T-cell (primary cell): Measurements from ENCODE around the gene CDRT4. TPM values are rescaled to one million over a fixed set of nuclear protein-coding genes. Genes with fewer than 3 reads are reported as not detected.

Source experiments
- ATAC-seq, 4 experiments: fragments of 200-7000 bp in 3 of 4; fragments of 150-1000 bp in 1 of 4; cut with Tn5 transposase; replicated peaks in 1 of 4; 1 replicate in 3 of 4; 2 replicates in 1 of 4; pipeline ENCODE4 v1.10.0; 2021; ENCODE audit warnings: moderate library complexity in 3 of 4, mild to moderate bottlenecking in 2 of 4, moderate number of reproducible peaks in 1 of 4
- CTCF ChIA-PET, 2 donors: fragments of 300-600 bp; sonication (Branson Sonifier 250); formaldehyde crosslinking; loops; one replicate each; lab custom pipeline; 2022; ENCODE audit warnings: antibody characterized with exemption in 2 of 2; lab: Charles Lee
- POLR2A ChIA-PET, 2 donors: fragments of 300-600 bp; sonication (Branson Sonifier 250); formaldehyde crosslinking; loops; one replicate each; lab custom pipeline; 2022; ENCODE audit warnings: antibody characterized with exemption in 2 of 2; lab: Charles Lee
- DNase-seq, 35 experiments: peaks; one replicate each; pipeline versions ENCODE4 v3.0.0 to v3.0.0-alpha.2; 2013 to 2023
- H3K27ac ChIP-seq: one replicate; pipeline ENCODE4 v1.5.1; 2013; ENCODE audit warnings: low read length
- H3K27me3 ChIP-seq, 2 experiments: replicated peaks in 1 of 2; 1 replicate in 1 of 2; 2 replicates in 1 of 2; pipeline versions ENCODE4 v1.6.1 to v1.7.0; 2013; ENCODE audit warnings: low read length in 1 of 2, mixed read lengths in 1 of 2; ENCODE audit not compliant: control insufficient read depth in 2 of 2, insufficient read depth in 2 of 2; ENCODE audit errors: extremely low read depth in 1 of 2
- H3K36me3 ChIP-seq, 2 donors: 1 replicate in 1 of 2; 2 replicates in 1 of 2; pipeline versions ENCODE4 v1.6.1 to v1.7.0; 2013; ENCODE audit warnings: low read length in 1 of 2; ENCODE audit not compliant: control insufficient read depth in 2 of 2, insufficient read depth in 1 of 2; ENCODE audit errors: extremely low read depth in 1 of 2
- H3K4me1 ChIP-seq, 2 experiments: 1 replicate in 1 of 2; 2 replicates in 1 of 2; pipeline versions ENCODE4 v1.6.1 to v1.7.0; 2013; ENCODE audit warnings: low read length in 2 of 2, mixed read lengths in 1 of 2; ENCODE audit not compliant: insufficient read depth in 2 of 2, control insufficient read depth in 1 of 2; ENCODE audit errors: extremely low read depth in 1 of 2
- H3K4me3 ChIP-seq, 2 donors: 1 replicate in 1 of 2; 2 replicates in 1 of 2; pipeline versions ENCODE4 v1.5.1 to v1.7.0; 2013; ENCODE audit warnings: mild to moderate bottlenecking in 2 of 2, low read length in 1 of 2, moderate library complexity in 1 of 2; ENCODE audit not compliant: control insufficient read depth in 1 of 2; ENCODE audit errors: extremely low read depth in 1 of 2
- H3K9me3 ChIP-seq: 2 replicates; pipeline ENCODE4 v1.7.0; 2013
- H3K27ac Mint-ChIP-seq, 2 donors: one replicate each; pipeline ENCODE4 v1.8.0; 2020 to 2021; ENCODE audit warnings: mild to moderate bottlenecking in 2 of 2, mixed read lengths in 2 of 2
- H3K27me3 Mint-ChIP-seq, 2 donors: one replicate each; pipeline ENCODE4 v1.8.0; 2021 to 2022; ENCODE audit warnings: mixed read lengths in 2 of 2
- H3K36me3 Mint-ChIP-seq: one replicate; pipeline ENCODE4 v1.8.0; 2021; ENCODE audit warnings: mixed read lengths
- H3K4me1 Mint-ChIP-seq, 3 donors: one replicate each; pipeline ENCODE4 v1.8.0; 2020 to 2022; ENCODE audit warnings: mixed read lengths in 3 of 3, mild to moderate bottlenecking in 1 of 3
- H3K4me3 Mint-ChIP-seq, 3 donors: one replicate each; pipeline ENCODE4 v1.8.0; 2020 to 2022; ENCODE audit warnings: mild to moderate bottlenecking in 3 of 3, mixed read lengths in 3 of 3, moderate library complexity in 3 of 3
- H3K9me3 Mint-ChIP-seq, 3 donors: one replicate each; pipeline ENCODE4 v1.8.0; 2020 to 2022; ENCODE audit warnings: mixed read lengths in 3 of 3
- WGBS: methylation state at CpG from one replicate; pipeline ENCODE4 v1.1.5; 2013; ENCODE audit warnings: missing lambda C conversion rate; ENCODE audit not compliant: insufficient coverage; 5-methylcytosine and 5-hydroxymethylcytosine counted together
- total RNA-seq, 35 experiments: library from RNA in 6 of 35; stranded (reverse) in 6 of 35; fragments of 120-200 nt in 1 of 35; gene quantifications; one replicate each; pipeline versions ENCODE4 v1.2.1 to v1.2.4 and lab custom pipeline; 2013 to 2026

The CDRT4 gene
- total RNA-seq, 5 donors from 2014 or later (not counting 1 experiment from before 2014, with no cell fraction given), result 4.7 to 10.0 (median 9.0) TPM

- no peak overlapping the region for H3K27ac ChIP-seq
- H3K27me3 Mint-ChIP-seq, result no peaks in the 10 kb centered on the region
- DNase-seq (no peak), ATAC-seq (no peak)
- H3K4me3 Mint-ChIP-seq, result no peak overlapping the region
- H3K9me3 Mint-ChIP-seq, result peaks cover 0 to 10% (median 0%) of the 10 kb centered on the region in 3 donors
- ChIA-PET POLR2A (no interaction called here), CTCF (no interaction called here)
- H3K36me3 Mint-ChIP-seq, result peaks cover 52% of the 10 kb centered on the region
- H3K4me3 ChIP-seq, result no peak overlapping the region
- H3K27ac Mint-ChIP-seq, result no peak overlapping the region
- H3K36me3 ChIP-seq, result peaks cover 6 to 8% of the 10 kb centered on the region in 2 donors
- H3K4me1 Mint-ChIP-seq, result no peaks in the 10 kb centered on the region
- WGBS, result 100% methylated on average over 2 of the region's 6 CpGs
- no peaks in the 10 kb centered on the region for H3K4me1 ChIP-seq
- H3K27me3 ChIP-seq, result no peaks in the 10 kb centered on the region
- no peaks in the 10 kb centered on the region for H3K9me3 ChIP-seq
These were observed 10.9 kb downstream of the CDRT4 start for GRCh38 chr17:15456496-15456895.

DNA sequence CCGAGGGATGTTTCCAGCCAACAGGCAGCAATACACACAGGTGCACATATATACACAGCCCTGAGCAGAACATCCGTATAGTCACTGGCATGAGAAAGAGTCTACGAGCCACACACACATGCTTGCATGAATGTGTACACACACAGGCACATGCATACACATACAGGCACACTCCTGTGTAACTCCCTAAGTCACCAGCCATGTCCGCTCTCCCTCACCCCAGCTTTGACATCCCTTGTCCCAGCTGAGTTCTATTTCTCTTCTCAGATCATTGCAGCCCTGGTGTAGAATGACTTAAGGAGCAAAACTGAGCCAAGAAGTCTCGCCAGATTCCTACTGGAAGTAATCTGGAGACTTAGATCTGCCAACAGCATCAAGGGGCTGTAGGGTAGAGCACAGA, 13.1 kb downstream of the CDRT4 start:
- Histone ChIP-seq H3K36me3 (peaks cover 6 to 13% of the 10 kb centered on the region in 2 donors), H3K4me3 (no peak overlapping the region), H3K4me1 (no peaks in the 10 kb centered on the region), H3K27me3 (no peaks in the 10 kb centered on the region), H3K27ac (no peak overlapping the region), H3K9me3 (no peaks in the 10 kb centered on the region)
- peaks cover 45% of the 10 kb centered on the region for H3K36me3 Mint-ChIP-seq
- CTCF ChIA-PET, result no interaction called here
- H3K4me1 Mint-ChIP-seq, result no peaks in the 10 kb centered on the region
- peaks cover 0 to 10% (median 0%) of the 10 kb centered on the region in 3 donors for H3K9me3 Mint-ChIP-seq
- no peaks in the 10 kb centered on the region for H3K27me3 Mint-ChIP-seq
- no peak overlapping the region for H3K4me3 Mint-ChIP-seq
- POLR2A ChIA-PET, result no interaction called here
- 94% methylated on average over 3 of the region's 5 CpGs for WGBS
- no peak overlapping the region for H3K27ac Mint-ChIP-seq
- no peak for DNase-seq
- no peak for ATAC-seq

DNA sequence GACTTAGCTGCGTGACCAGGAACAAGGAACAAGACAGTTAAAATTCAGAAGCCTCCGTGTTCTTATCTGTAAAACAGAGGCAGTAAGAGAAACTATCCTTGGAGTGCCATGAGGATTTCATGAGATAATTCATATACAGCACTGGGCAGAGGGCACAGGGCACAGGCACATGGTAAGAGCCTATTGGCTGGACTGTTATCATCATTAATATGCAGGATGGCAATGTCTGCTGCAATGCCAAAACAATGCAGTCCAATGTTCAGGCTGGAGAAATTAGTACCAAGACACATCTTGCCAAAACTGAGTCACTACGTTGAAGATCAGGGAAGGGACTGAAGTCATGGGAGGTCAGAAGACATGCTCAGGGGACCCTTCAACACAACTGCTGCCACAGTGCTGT, 13.6 kb downstream of the CDRT4 start:
- Mint-ChIP-seq H3K9me3 (peaks cover 0 to 10% (median 0%) of the 10 kb centered on the region in 3 donors), H3K4me1 (peaks cover 0 to 4% (median 0%) of the 10 kb centered on the region in 3 donors), H3K4me3 (no peak overlapping the region), H3K36me3 (peaks cover 45% of the 10 kb centered on the region), H3K27me3 (no peaks in the 10 kb centered on the region), H3K27ac (no peak overlapping the region)
- Histone ChIP-seq H3K27ac (no peak overlapping the region), H3K4me1 (no peaks in the 10 kb centered on the region), H3K4me3 (no peak overlapping the region), H3K36me3 (peaks cover 6 to 13% of the 10 kb centered on the region in 2 donors), H3K27me3 (no peaks in the 10 kb centered on the region), H3K9me3 (no peaks in the 10 kb centered on the region)
- CTCF ChIA-PET, result no interaction called here
- POLR2A ChIA-PET, result no interaction called here
- WGBS, result 100% methylated on average over 2 of the region's 3 CpGs
- ATAC-seq (no peak), DNase-seq (no peak)

DNA sequence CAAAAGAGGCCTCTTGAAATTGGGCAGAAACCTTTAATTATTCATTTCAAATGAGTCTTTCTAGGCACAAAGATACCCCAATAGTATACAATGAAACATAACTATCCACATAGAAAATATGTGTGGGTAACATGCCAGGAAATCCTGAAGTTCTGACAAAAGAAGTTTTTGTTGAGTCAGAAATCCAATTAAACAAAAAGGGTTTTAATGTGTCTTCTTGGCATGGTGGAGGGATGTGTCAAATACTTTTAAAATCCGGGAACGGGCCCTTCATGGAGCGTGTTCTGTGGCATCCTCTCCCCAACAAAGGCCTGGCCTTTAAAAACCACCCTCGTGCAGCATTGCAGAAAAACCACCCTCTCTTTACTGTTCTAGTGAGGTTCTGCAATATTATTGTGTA, 14.2 kb downstream of the CDRT4 start:
- no peak overlapping the region for H3K4me3 Mint-ChIP-seq
- H3K4me1 Mint-ChIP-seq, result peaks cover 0 to 6% (median 0%) of the 10 kb centered on the region in 3 donors
- Histone ChIP-seq H3K4me1 (no peaks in the 10 kb centered on the region), H3K27me3 (no peaks in the 10 kb centered on the region), H3K27ac (no peak overlapping the region), H3K36me3 (peaks cover 6 to 13% of the 10 kb centered on the region in 2 donors), H3K4me3 (no peak overlapping the region), H3K9me3 (no peaks in the 10 kb centered on the region)
- ATAC-seq (no peak), DNase-seq (no peak)
- H3K9me3 Mint-ChIP-seq, result peaks cover 0 to 10% (median 0%) of the 10 kb centered on the region in 3 donors
- WGBS, result no CpG with 5 or more reads among the region's 4 CpGs
- H3K36me3 Mint-ChIP-seq, result peaks cover 44% of the 10 kb centered on the region
- no peaks in the 10 kb centered on the region for H3K27me3 Mint-ChIP-seq
- no peak overlapping the region for H3K27ac Mint-ChIP-seq
- CTCF ChIA-PET, result no interaction called here
- POLR2A ChIA-PET, result no interaction called here

DNA sequence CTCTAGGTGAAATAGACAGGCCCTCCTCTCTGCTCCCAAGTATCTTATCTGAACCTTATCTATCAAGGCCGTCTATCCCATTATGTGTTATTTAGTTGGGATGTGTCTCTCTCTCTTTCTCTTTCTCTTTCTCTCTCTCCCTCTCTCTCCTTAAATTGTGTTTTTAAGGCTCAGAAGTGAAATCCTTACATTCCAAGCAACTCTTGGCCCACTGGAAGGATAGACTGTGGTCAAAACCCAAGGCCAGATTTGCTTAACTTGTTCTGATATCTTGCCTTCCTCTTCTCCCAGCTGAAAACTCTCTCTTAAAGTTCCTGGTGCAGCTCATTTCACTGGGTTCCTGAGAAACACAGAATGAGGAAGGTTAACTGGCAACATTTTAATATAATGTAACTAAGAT, 14.7 kb downstream of the CDRT4 start:
- WGBS, result no CpG with 5 or more reads among the region's 1 CpG

DNA sequence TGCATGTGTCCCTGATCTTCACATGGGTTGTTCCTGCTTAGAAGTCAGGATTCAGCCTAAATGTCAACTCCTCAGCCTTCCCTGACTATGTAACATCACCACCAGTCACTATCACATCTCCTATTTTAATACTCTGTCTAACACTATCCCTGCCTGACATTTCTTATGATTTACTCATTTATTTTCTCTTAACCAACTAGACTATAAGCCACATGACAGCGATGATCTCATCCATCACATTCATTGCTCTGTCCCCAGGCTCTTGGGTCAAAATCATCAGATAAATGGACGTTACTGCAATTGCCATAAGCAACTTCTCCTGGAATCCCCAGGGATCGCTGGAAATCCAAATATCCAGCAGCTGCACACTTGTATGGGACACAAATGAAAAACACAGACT, 15.7 kb downstream of the CDRT4 start:
- no peaks in the 10 kb centered on the region for H3K9me3 ChIP-seq
- peaks cover 0 to 6% (median 0%) of the 10 kb centered on the region in 3 donors for H3K4me1 Mint-ChIP-seq
- ATAC-seq (no peak), DNase-seq (no peak)
- no peak overlapping the region for H3K4me3 Mint-ChIP-seq
- H3K27ac Mint-ChIP-seq, result no peak overlapping the region
- peaks cover 35% of the 10 kb centered on the region for H3K36me3 Mint-ChIP-seq
- ChIA-PET POLR2A (no interaction called here), CTCF (no interaction called here)
- H3K27me3 Mint-ChIP-seq, result no peaks in the 10 kb centered on the region
- no peaks in the 10 kb centered on the region for H3K4me1 ChIP-seq
- H3K9me3 Mint-ChIP-seq, result peaks cover 0 to 5% (median 0%) of the 10 kb centered on the region in 3 donors
- no peak overlapping the region for H3K4me3 ChIP-seq
- H3K27ac ChIP-seq, result no peak overlapping the region
- no peaks in the 10 kb centered on the region for H3K27me3 ChIP-seq
- WGBS, result 100% methylated on average over 2 of the region's 3 CpGs
- H3K36me3 ChIP-seq, result peaks cover 6 to 16% of the 10 kb centered on the region in 2 donors

More for the DNA sequence above, 14.7 kb downstream of the CDRT4 start:
- Histone ChIP-seq H3K36me3 (peaks cover 6 to 13% of the 10 kb centered on the region in 2 donors), H3K9me3 (no peaks in the 10 kb centered on the region), H3K27ac (no peak overlapping the region), H3K4me3 (no peak overlapping the region), H3K27me3 (no peaks in the 10 kb centered on the region), H3K4me1 (no peaks in the 10 kb centered on the region)
- Mint-ChIP-seq H3K27me3 (no peaks in the 10 kb centered on the region), H3K9me3 (peaks cover 0 to 10% (median 0%) of the 10 kb centered on the region in 3 donors), H3K36me3 (peaks cover 40% of the 10 kb centered on the region), H3K4me1 (peaks cover 0 to 6% (median 0%) of the 10 kb centered on the region in 3 donors), H3K27ac (no peak overlapping the region), H3K4me3 (no peak overlapping the region)
- no peak for ATAC-seq
- ChIA-PET CTCF (no interaction called here), POLR2A (no interaction called here)
- DNase-seq, result no peak

DNA sequence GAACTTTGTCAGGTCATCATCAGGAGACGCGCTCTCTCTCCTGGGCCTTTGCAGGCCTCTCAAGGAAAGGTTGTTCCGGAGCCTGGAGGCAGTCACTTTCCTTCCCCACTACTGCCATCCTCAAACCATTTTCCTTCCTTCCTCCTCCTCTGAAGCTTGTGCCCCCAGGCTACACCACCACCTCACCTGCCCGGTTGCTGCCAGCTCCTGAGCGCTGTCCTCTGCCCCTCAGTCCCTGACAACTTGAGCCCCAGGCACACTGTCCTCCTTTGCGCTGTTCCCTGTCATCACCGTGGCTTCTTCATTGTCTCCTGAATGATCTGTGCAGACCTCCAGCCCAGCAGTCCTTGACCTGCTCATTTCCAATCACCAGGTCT, 18.9 kb downstream of the CDRT4 start:
- ChIA-PET POLR2A (no interaction called here), CTCF (no interaction called here)
- peaks cover 3 to 7% of the 10 kb centered on the region in 2 experiments for H3K4me1 ChIP-seq
- whole genome bisulfite sequencing, result 100% methylated on average over 7 of the region's 7 CpGs
- H3K9me3 Mint-ChIP-seq, result no peaks in the 10 kb centered on the region
- DNase-seq, result no peak
- H3K27ac Mint-ChIP-seq, result no peak overlapping the region
- H3K27me3 ChIP-seq, result no peaks in the 10 kb centered on the region
- ATAC-seq, result no peak
- no peak overlapping the region for H3K4me3 ChIP-seq
- peaks cover 12 to 22% (median 14%) of the 10 kb centered on the region in 3 donors for H3K4me1 Mint-ChIP-seq
- H3K36me3 ChIP-seq, result peaks cover 4 to 16% of the 10 kb centered on the region in 2 donors
- peaks cover 9% of the 10 kb centered on the region for H3K36me3 Mint-ChIP-seq
- no peaks in the 10 kb centered on the region for H3K9me3 ChIP-seq
- H3K27ac ChIP-seq, result no peak overlapping the region
- H3K4me3 Mint-ChIP-seq, result no peak overlapping the region
- H3K27me3 Mint-ChIP-seq, result no peaks in the 10 kb centered on the region
